Fibroblast of lung (primary cell): ENCODE measurements around the gene MAPKBP1.

Experiments used
- EZH2 ChIP-seq: IDR thresholded peaks from 2 replicates; pipeline ENCODE4 v1.5.1; 2012; ENCODE audit warnings: low read length, control low read depth, mild to moderate bottlenecking; ENCODE audit errors: missing control alignments
- TF ChIP-seq, protein P1 (sequence below), 2 donors: IDR thresholded peaks in 1 of 2; conservative IDR thresholded peaks in 1 of 2; 1 replicate in 1 of 2; 2 replicates in 1 of 2; pipeline ENCODE4 v1.5.1; 2011 to 2012; ENCODE audit warnings: low read length in 2 of 2, control low read depth in 1 of 2, inconsistent platforms in 1 of 2, low read depth in 1 of 2, mild to moderate bottlenecking in 1 of 2

GRCh38 chr15:41806291-41807181 is 32.3 kb downstream of the MAPKBP1 start:
- TF ChIP-seq, protein P1, sequence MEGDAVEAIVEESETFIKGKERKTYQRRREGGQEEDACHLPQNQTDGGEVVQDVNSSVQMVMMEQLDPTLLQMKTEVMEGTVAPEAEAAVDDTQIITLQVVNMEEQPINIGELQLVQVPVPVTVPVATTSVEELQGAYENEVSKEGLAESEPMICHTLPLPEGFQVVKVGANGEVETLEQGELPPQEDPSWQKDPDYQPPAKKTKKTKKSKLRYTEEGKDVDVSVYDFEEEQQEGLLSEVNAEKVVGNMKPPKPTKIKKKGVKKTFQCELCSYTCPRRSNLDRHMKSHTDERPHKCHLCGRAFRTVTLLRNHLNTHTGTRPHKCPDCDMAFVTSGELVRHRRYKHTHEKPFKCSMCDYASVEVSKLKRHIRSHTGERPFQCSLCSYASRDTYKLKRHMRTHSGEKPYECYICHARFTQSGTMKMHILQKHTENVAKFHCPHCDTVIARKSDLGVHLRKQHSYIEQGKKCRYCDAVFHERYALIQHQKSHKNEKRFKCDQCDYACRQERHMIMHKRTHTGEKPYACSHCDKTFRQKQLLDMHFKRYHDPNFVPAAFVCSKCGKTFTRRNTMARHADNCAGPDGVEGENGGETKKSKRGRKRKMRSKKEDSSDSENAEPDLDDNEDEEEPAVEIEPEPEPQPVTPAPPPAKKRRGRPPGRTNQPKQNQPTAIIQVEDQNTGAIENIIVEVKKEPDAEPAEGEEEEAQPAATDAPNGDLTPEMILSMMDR (conservative IDR thresholded peaks at IDR 0.05 in 1 of 2, IDR thresholded peaks at IDR 0.05 in 1 of 2; ENCODE audit: low read depth in 1 of 2, low read length in 2 of 2) = no peak
- no peak for TF ChIP-seq EZH2
